Sigmoid colon (tissue), 7 donors: Measurements from ENCODE around the gene STRIP2. TPM values are rescaled to one million over a fixed set of nuclear protein-coding genes. Genes with fewer than 3 reads are reported as not detected.

Experiments
- DNase-seq: peaks from one replicate; pipeline ENCODE4 v3.0.0-alpha.2; 2019
- H3K27ac ChIP-seq, 4 donors: fragments of 200-600 bp; sonication (generic); one replicate each; pipeline ENCODE4 v1.5.1; 2016 to 2019; ENCODE audit warnings: mild to moderate bottlenecking in 1 of 4
- H3K27me3 ChIP-seq, 3 donors: fragments of 200-600 bp; sonication (generic); one replicate each; pipeline ENCODE4 v1.5.1; 2019; ENCODE audit warnings: mild to moderate bottlenecking in 1 of 3
- H3K36me3 ChIP-seq, 4 donors: fragments of 200-600 bp; sonication (generic); one replicate each; pipeline ENCODE4 v1.5.1; 2016 to 2019
- H3K4me1 ChIP-seq, 4 donors: fragments of 200-600 bp; sonication (generic); one replicate each; pipeline ENCODE4 v1.5.1; 2017 to 2019
- H3K4me3 ChIP-seq, 4 donors: fragments of 200-600 bp; sonication (generic); one replicate each; pipeline ENCODE4 v1.5.1; 2017 to 2019; ENCODE audit warnings: mild to moderate bottlenecking in 2 of 4, moderate library complexity in 1 of 4
- H3K9me3 ChIP-seq, 4 donors: fragments of 200-600 bp in 3 of 4; sonication (generic) in 3 of 4; one replicate each; pipeline versions ENCODE4 v1.5.1 to v1.6.1; 2013 to 2019
- EP300 ChIP-seq, 4 donors: sonication (generic); formaldehyde crosslinking; IDR thresholded peaks; one replicate each; pipeline ENCODE4 v1.6.1; 2017; ENCODE audit warnings: antibody characterized with exemption in 4 of 4
- POLR2A ChIP-seq, 2 donors: fragments of 450-650 bp; IDR thresholded peaks; one replicate each; pipeline ENCODE4 v1.6.1; 2016; ENCODE audit warnings: antibody characterized with exemption in 2 of 2, mild to moderate bottlenecking in 2 of 2, moderate library complexity in 2 of 2
- POLR2AphosphoS5 ChIP-seq, 4 donors: sonication (generic); formaldehyde crosslinking; IDR thresholded peaks; one replicate each; pipeline ENCODE4 v1.6.1; 2017; ENCODE audit warnings: antibody characterized with exemption in 4 of 4
- WGBS, 2 donors: extraction: QIAGEN DNeasy Blood & Tissue Kit; methylation state at CpG; one replicate each; pipeline ENCODE4 v1.1.7; 2013; 5-methylcytosine and 5-hydroxymethylcytosine counted together
- intact Hi-C: fragments of 100-400 bp; cut with DNase I; formaldehyde crosslinking; loops from one replicate; pipeline ENCODE4 v1.15.1; 2023
- polyA plus RNA-seq, 3 donors: library from polyadenylated mRNA; stranded (reverse); fragments of 200-250 nt; gene quantifications; one replicate each; pipeline ENCODE4 v1.2.3, GENCODE V29; 2013
- total RNA-seq, 4 donors: library from RNA; depleted of rRNA; stranded (reverse); fragments of >200 nt; gene quantifications; one replicate each; pipeline ENCODE4 v1.1.0, GENCODE V29; 2016
- TF ChIP-seq, protein P1 (sequence below), 4 experiments: fragments of 450-650 bp in 3 of 4; fragments of 200-600 bp in 1 of 4; IDR thresholded peaks; one replicate each; pipeline ENCODE4 v1.5.1; 2016 to 2019; ENCODE audit warnings: antibody characterized with exemption in 4 of 4, mild to moderate bottlenecking in 3 of 4, moderate library complexity in 2 of 4
- donor health status: healthy with polysubstance abuse.
- donor health status: Bipolar disorder and iron deficiency.
- donor health status: healthy.

Gene STRIP2
- total and polyA plus RNA-seq, 7 donors, result 0.49 to 4.4 (median 1.0) TPM; not detected in 1

DNA sequence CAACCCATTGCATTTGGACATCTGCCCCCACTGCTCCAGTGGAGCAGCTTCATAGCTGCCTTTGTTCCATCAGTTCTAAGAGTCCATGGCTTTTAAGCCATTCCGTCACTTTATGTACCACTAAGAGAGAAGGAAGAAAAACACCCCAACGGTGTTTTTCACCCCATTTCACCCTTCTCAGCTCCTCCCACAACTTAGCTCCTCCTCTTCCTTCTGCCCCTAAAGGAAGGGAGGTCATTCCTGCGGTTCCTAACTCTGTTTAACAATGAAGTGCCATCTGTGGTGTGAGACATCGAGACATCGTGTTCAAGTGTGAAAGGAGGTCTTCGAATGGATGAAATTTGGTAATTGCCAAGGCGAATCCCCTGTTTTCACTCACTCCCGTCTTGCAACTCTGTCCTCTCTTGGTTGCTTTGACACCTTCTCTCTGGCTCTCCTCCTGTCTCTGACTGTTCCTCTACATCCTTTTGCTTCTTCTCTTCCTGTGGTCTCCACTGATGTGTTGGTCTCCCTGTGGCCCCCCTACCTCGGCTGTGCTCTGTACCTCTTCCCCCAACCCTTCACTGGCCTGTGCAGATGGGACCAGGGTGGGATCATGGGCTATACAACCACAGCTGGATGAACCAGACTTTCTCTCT, 91.1 kb downstream of the STRIP2 start:
- TF ChIP-seq, protein P1, sequence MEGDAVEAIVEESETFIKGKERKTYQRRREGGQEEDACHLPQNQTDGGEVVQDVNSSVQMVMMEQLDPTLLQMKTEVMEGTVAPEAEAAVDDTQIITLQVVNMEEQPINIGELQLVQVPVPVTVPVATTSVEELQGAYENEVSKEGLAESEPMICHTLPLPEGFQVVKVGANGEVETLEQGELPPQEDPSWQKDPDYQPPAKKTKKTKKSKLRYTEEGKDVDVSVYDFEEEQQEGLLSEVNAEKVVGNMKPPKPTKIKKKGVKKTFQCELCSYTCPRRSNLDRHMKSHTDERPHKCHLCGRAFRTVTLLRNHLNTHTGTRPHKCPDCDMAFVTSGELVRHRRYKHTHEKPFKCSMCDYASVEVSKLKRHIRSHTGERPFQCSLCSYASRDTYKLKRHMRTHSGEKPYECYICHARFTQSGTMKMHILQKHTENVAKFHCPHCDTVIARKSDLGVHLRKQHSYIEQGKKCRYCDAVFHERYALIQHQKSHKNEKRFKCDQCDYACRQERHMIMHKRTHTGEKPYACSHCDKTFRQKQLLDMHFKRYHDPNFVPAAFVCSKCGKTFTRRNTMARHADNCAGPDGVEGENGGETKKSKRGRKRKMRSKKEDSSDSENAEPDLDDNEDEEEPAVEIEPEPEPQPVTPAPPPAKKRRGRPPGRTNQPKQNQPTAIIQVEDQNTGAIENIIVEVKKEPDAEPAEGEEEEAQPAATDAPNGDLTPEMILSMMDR (IDR thresholded peaks at IDR 0.05), result no peak
- no peak for TF ChIP-seq POLR2AphosphoS5 (IDR thresholded peaks at IDR 0.05)
- TF ChIP-seq EP300 (IDR thresholded peaks at IDR 0.05), result no peak
- no peak for TF ChIP-seq POLR2A (IDR thresholded peaks at IDR 0.05)
- intact Hi-C loops, result no loop called here
- H3K27me3 ChIP-seq, result peaks cover 0 to 22% (median 0%) of the 10 kb centered on the region in 3 donors
- H3K36me3 ChIP-seq, result no peaks in the 10 kb centered on the region
- 76 to 81% methylated on average over 9 of the region's 9 CpGs for WGBS, 2 donors
- no peaks in the 10 kb centered on the region for H3K9me3 ChIP-seq
- H3K4me3 ChIP-seq, result no peak overlapping the region
- DNase-seq, result no peak
- H3K27ac ChIP-seq, result no peak overlapping the region
- no peaks in the 10 kb centered on the region for H3K4me1 ChIP-seq

DNA sequence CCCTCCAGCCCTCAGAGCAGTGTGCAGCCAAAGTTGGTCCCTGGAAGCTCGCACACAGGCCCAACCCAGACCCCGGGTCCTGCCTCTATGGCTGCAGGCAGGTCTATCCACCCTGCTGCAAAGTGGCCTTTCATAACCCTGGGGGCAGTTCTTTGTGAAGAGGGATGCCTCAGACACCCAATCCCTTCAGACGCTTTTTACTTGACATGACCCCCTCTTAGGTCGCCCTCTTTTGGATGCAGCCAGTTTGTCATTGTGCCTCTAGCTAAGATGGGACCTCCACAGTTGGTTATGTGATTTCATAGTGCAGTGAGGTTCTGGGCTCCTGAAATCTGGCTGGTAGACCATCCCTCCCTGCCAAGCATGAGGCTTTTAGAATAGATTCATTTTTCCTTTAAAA, 95.4 kb downstream of the STRIP2 start:
- TF ChIP-seq POLR2AphosphoS5 (IDR thresholded peaks at IDR 0.05), result no peak
- no peak for TF ChIP-seq EP300 (IDR thresholded peaks at IDR 0.05)
- TF ChIP-seq, protein P1 (IDR thresholded peaks at IDR 0.05), result no peak
- TF ChIP-seq POLR2A (IDR thresholded peaks at IDR 0.05), result no peak
- Histone ChIP-seq H3K4me1 (no peaks in the 10 kb centered on the region), H3K9me3 (no peaks in the 10 kb centered on the region), H3K27ac (no peak overlapping the region), H3K27me3 (no peaks in the 10 kb centered on the region), H3K4me3 (no peak overlapping the region), H3K36me3 (no peaks in the 10 kb centered on the region)
- DNase-seq, result no peak
- intact Hi-C loops, result no loop called here
- WGBS, 2 donors, result 84 to 94% methylated on average over 4 of the region's 4 CpGs

GRCh38 chr7:129530795-129531391, 96.7 kb downstream of the STRIP2 start:
- H3K4me3 ChIP-seq, result no peak overlapping the region
- H3K27me3 ChIP-seq, result no peaks in the 10 kb centered on the region
- no peaks in the 10 kb centered on the region for H3K4me1 ChIP-seq
- H3K9me3 ChIP-seq, result no peaks in the 10 kb centered on the region
- no peaks in the 10 kb centered on the region for H3K36me3 ChIP-seq
- intact Hi-C loops, result no loop called here
- WGBS, 2 donors, result 72 to 83% methylated on average over 5 of the region's 5 CpGs
- H3K27ac ChIP-seq, result no peak overlapping the region
- no peak for DNase-seq
- TF ChIP-seq POLR2AphosphoS5 (IDR thresholded peaks at IDR 0.05), result no peak
- TF ChIP-seq, protein P1 (IDR thresholded peaks at IDR 0.05), result no peak
- no peak for TF ChIP-seq EP300 (IDR thresholded peaks at IDR 0.05)
- no peak for TF ChIP-seq POLR2A (IDR thresholded peaks at IDR 0.05)

- Histone ChIP-seq H3K27me3 (no peaks in the 10 kb centered on the region), H3K4me3 (no peak overlapping the region), H3K4me1 (no peaks in the 10 kb centered on the region), H3K27ac (no peak overlapping the region), H3K9me3 (no peaks in the 10 kb centered on the region), H3K36me3 (no peaks in the 10 kb centered on the region)
- no peak for DNase-seq
- TF ChIP-seq POLR2A (IDR thresholded peaks at IDR 0.05) (no peak), POLR2AphosphoS5 (IDR thresholded peaks at IDR 0.05) (no peak), EP300 (IDR thresholded peaks at IDR 0.05) (no peak)
- TF ChIP-seq, protein P1 (IDR thresholded peaks at IDR 0.05), result no peak
- intact Hi-C loops, result no loop called here
- 50 to 72% methylated on average over 11 of the region's 11 CpGs for WGBS, 2 donors
These were observed 97.5 kb downstream of the STRIP2 start for GRCh38 chr7:129531721-129532120.
